Epithelial cell of proximal tubule (primary cell): Measurements from ENCODE around the gene ANKRD40CL. TPM values are rescaled to one million over a fixed set of nuclear protein-coding genes. Genes with fewer than 3 reads are reported as not detected.

Experiments
- DNase-seq: peaks from one replicate; pipeline ENCODE4 v3.0.0-alpha.2; 2011; ENCODE audit warnings: low read depth
- H3K4me3 ChIP-seq: 2 replicates; pipeline ENCODE4 v1.5.1; 2011; ENCODE audit warnings: low read depth, mild to moderate bottlenecking, low read length
- total RNA-seq: library from RNA; depleted of rRNA; stranded (reverse); fragments of >200 nt; gene quantifications from 2 replicates; pipeline ENCODE4 v1.2.3, GENCODE V29; 2015
- TF ChIP-seq, protein P1 (sequence below): conservative IDR thresholded peaks from 2 replicates; pipeline ENCODE4 v1.5.1; 2012; ENCODE audit warnings: low read depth, mild to moderate bottlenecking, low read length

ANKRD40CL gene
- total RNA-seq, 1 donor from 2014 or later, result not detected

DNA sequence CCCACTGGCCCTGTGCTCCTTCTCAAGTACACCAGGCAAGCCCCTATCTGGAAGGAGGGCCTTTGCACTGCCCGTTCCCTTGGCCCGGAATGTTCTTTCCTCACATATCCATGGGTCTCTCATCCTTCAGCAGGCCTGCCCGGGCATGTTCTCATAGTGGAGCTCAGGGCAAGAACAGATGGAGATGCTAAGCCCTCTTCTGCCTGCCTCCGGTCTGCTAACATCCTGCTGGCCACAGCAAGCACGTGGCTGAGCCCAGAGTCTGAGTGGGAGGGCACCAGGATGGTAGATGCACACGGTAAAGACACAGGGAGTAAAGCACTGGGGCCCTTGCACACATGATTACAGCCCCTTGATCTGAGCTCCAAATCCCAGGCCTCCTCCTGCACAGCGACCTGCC, 19.8 kb upstream of the ANKRD40CL start:
- no peak overlapping the region for H3K4me3 ChIP-seq
- DNase-seq, result no peak
- TF ChIP-seq, protein P1, sequence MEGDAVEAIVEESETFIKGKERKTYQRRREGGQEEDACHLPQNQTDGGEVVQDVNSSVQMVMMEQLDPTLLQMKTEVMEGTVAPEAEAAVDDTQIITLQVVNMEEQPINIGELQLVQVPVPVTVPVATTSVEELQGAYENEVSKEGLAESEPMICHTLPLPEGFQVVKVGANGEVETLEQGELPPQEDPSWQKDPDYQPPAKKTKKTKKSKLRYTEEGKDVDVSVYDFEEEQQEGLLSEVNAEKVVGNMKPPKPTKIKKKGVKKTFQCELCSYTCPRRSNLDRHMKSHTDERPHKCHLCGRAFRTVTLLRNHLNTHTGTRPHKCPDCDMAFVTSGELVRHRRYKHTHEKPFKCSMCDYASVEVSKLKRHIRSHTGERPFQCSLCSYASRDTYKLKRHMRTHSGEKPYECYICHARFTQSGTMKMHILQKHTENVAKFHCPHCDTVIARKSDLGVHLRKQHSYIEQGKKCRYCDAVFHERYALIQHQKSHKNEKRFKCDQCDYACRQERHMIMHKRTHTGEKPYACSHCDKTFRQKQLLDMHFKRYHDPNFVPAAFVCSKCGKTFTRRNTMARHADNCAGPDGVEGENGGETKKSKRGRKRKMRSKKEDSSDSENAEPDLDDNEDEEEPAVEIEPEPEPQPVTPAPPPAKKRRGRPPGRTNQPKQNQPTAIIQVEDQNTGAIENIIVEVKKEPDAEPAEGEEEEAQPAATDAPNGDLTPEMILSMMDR, result no peak

DNA sequence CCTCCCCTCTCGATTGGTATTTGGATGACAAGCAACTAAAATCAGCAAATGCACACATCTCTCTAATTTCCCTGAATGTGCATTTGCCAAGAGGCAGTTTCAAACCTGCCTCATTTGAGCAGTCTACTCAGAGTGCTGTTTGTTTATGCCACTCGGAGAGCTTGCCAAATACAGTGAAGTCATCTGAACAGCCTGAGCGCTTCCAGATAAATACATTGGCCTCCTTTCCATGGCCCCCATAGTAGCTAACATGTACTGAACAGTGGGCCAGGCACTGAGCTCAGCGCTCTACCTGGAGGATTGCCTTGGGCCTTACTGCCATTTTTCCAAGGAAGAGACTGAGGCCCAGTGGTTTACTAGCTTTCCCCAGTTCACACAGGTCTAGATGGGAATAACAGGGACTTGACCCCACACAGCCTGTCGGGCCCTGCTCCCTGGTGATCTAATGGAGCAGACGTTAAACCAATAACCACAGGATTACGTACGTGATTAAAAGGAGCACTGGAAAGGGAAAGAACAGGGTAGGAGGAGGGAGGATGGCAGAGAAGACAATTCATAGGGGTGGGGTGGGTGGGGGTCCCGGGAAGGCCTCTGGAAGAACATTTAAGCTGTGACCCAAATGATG, 18.7 kb upstream of the ANKRD40CL start:
- TF ChIP-seq, protein P1, result no peak
- no peak overlapping the region for H3K4me3 ChIP-seq
- DNase-seq, result no peak

GRCh38 chr17:50785126-50785525, 17.8 kb upstream of the ANKRD40CL start:
- H3K4me3 ChIP-seq, result no peak overlapping the region
- TF ChIP-seq, protein P1, result no peak
- no peak for DNase-seq

GRCh38 chr17:50783905-50784304, 16.6 kb upstream of the ANKRD40CL start:
- TF ChIP-seq, protein P1, result no peak
- no peak for DNase-seq
- no peak overlapping the region for H3K4me3 ChIP-seq

DNA sequence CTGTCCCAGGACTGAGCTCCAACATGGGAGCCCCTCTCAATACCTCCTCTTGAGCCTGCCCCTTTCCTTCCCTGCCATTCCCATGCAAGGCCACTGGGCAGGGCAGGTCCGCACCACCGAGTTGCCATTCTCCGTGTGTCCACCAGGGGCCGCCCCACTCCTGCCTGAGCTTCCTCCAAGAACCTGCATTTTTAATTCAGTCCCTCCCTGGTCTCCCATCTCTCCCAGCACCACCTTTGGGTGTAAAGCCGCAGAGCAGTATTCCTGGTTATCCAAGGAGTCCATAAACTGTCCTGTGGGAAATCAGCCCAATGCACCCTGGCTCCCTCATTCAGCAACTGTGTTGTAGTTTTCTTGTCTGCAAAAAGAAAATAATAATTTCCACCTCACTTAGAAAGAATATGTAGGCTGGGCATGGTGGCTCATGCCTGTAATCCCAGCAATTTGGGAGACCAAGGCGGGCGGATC, 15.9 kb upstream of the ANKRD40CL start:
- TF ChIP-seq, protein P1, result peak; percentile 96
- peak; percentile 19 for DNase-seq
- H3K4me3 ChIP-seq, result no peak overlapping the region

- no peak for DNase-seq
- no peak overlapping the region for H3K4me3 ChIP-seq
- TF ChIP-seq, protein P1, result no peak
Observed at GRCh38 chr17:50781167-50781566, 13.8 kb upstream of the ANKRD40CL start.

DNA sequence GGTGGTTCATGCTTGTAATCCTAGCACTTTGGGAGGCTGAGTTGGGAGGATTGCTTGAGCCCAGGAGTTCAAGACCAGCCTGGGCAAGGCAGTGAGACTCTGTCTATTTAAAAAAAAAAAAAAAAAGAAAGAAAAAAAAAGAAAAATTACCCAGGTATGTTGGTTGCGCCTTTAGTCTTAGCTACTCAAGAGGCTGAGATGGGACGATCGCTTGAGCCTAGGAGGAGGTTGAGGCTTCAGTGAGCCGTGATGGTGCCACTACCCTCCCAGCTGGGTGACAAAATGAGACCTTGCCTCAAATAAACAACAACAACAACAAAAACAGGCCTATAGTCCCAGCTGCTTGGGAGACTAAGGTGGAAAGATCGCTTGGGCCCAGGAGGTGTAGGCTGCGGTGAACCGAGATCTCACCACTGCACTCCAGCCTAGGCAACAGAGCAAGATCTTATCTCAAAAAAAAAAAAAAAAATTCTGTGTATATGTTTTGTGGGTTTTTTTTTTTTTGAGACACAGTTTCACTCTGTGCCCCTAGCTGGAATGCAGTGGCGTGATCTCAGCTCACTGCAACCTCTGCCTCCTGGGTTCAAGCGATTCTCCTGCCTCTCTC, 12.5 kb upstream of the ANKRD40CL start:
- no peak for DNase-seq
- TF ChIP-seq, protein P1, result no peak
- H3K4me3 ChIP-seq, result no peak overlapping the region
